ENCODE data around the gene CTNNA3.

DNA sequence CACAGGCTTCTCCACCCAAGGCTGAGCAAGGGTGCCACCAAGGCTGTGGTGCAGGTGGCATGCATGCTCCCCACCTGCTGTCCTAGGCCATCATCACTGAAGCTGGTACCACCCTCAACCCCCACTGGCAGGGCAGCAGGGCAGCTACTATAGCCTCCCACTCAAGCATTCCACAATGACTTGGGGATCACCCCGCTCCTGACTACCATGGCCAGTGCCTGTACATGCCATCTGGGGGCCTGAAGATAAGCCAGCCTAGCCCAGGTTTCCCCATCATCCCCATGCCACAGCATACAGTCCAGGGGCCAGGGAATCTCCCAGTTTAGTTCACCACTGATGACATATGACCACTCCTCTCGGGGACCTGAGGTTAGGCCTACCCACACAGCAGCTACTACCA is 1281.1 kb downstream of the CTNNA3 start:
- no peak for TF ChIP-seq CTCF (IDR thresholded peaks at IDR 0.05 in 2 of 3, conservative IDR thresholded peaks at IDR 0.05 in 1 of 3; ENCODE audit: borderline replicate concordance in 1 of 3, insufficient read depth in 1 of 3, low read depth in 2 of 3, low read length in 2 of 3)
- no peak for TF ChIP-seq POLR2A (IDR thresholded peaks at IDR 0.05; ENCODE audit: borderline replicate concordance, extremely low read depth, insufficient read depth, insufficient read length)
- no peak for TF ChIP-seq EZH2 (IDR thresholded peaks at IDR 0.05)
- TF ChIP-seq CEBPB (IDR thresholded peaks at IDR 0.05; ENCODE audit: low read depth), result no peak
- no peak for TF ChIP-seq MAX (IDR thresholded peaks at IDR 0.05)
- no peak for TF ChIP-seq SRF (IDR thresholded peaks at IDR 0.05; ENCODE audit: low read depth)
